Coronary artery (tissue), 2 donors: ENCODE data around the gene CFL1.

Experiments
- DNase-seq: peaks from one replicate; pipeline ENCODE4 v3.0.0-alpha.2; 2017; ENCODE audit warnings: low spot score
- H3K27ac ChIP-seq, 2 donors: fragments of 200-600 bp; sonication (generic); one replicate each; pipeline ENCODE4 v1.5.1; 2016 to 2019
- H3K4me3 ChIP-seq: fragments of 200-600 bp; sonication (generic); 2 replicates; pipeline ENCODE4 v1.5.1; 2016; ENCODE audit warnings: mild to moderate bottlenecking, moderate library complexity
- TF ChIP-seq, protein P1 (sequence below): fragments of 200-600 bp; sonication (generic); IDR thresholded peaks from one replicate; pipeline ENCODE4 v1.5.1; 2019; ENCODE audit warnings: antibody characterized with exemption

Gene CFL1

DNA sequence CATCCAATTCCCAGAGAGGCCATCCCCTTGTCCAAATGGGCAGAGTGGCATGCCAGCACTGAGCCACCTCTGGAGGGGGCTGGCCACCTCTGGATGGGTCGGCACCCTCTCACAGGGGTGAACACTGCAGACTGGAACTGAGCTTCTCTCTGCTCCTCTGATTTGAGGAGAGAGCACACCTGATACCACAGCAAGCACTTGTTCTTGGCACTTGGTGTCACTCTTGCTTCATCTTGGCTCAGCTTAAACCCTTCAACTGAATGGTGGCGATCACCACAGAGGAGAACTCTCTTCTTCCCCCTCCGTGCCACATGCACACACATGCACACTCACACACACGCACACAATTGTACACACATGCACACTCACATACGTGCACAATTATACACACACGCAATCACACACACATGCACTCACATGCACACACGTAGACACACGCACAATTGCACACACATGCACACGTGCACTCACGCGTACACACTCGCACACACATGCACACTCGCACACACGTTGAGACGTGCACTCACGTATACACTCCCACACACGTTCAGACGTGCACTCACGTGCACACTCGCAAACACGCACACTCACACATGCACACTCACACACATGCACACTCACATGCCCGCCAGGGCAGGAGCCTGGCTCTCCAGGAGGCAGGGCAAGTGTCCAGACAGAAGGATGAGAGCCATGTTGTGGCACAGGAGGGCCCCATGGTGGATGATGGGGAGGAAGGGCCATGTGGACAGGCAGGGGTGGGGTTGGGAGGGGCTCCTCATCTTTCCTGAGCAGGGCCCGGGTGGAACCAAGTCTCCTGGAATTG lies 47.7 kb downstream of the CFL1 start:
- no peak overlapping the region for H3K4me3 ChIP-seq
- DNase-seq: no peak
- H3K27ac ChIP-seq: no peak overlapping the region
- TF ChIP-seq, protein P1, sequence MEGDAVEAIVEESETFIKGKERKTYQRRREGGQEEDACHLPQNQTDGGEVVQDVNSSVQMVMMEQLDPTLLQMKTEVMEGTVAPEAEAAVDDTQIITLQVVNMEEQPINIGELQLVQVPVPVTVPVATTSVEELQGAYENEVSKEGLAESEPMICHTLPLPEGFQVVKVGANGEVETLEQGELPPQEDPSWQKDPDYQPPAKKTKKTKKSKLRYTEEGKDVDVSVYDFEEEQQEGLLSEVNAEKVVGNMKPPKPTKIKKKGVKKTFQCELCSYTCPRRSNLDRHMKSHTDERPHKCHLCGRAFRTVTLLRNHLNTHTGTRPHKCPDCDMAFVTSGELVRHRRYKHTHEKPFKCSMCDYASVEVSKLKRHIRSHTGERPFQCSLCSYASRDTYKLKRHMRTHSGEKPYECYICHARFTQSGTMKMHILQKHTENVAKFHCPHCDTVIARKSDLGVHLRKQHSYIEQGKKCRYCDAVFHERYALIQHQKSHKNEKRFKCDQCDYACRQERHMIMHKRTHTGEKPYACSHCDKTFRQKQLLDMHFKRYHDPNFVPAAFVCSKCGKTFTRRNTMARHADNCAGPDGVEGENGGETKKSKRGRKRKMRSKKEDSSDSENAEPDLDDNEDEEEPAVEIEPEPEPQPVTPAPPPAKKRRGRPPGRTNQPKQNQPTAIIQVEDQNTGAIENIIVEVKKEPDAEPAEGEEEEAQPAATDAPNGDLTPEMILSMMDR: no peak

DNA sequence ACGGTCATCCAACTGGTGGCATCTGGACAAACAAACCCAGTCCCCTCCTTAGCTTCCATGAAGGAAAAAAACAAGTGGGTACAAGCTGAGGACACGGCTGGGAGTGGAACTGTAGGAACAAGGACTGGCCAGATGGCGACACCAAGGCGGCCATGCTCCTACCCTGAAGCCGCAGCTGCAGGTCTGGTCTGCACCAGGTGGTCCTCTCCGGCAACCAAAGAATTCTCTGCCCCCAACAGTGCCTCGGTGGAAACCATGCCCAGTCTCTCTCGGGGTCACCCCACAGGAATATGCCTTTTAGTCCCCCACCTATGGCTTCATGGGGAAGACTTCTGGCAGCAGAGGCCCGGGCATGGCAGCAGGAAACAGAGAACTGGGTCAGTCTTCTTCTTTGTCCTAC lies 48.5 kb downstream of the CFL1 start:
- no peak for DNase-seq
- no peak overlapping the region for H3K4me3 ChIP-seq
- no peak overlapping the region for H3K27ac ChIP-seq
- TF ChIP-seq, protein P1: no peak

DNA sequence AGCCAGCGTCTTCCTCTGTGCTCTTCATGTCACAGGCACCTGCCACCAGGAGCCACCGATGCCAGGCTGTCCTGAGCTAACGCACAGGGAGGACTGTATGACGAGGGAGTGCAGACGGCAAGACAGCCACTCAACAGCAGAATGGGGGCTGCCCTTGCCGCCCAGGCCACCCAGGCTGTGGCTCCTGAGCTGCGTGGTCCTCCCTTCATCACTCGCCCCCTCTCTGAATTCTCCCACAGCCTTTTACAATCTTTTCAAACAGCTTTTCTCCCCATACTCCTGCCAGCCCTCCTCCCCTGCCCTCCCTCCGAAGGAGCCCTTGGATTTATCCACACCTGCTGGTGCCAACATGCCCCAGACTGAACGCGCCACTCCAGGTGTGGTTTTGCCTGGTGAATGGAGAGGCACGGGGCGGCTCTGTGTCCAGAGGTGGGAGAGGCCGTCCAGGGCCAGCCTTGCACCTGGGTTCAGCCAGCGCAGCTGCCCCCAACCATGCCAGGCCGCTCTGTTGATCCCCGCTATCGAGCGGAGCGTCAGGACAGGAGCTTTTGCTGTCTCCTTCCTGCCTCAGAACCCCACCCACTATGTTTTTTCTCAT lies 49.1 kb downstream of the CFL1 start:
- DNase-seq: peak; percentile 67
- Histone ChIP-seq H3K4me3 (no peak overlapping the region), H3K27ac (no peak overlapping the region)
- TF ChIP-seq, protein P1: no peak

DNA sequence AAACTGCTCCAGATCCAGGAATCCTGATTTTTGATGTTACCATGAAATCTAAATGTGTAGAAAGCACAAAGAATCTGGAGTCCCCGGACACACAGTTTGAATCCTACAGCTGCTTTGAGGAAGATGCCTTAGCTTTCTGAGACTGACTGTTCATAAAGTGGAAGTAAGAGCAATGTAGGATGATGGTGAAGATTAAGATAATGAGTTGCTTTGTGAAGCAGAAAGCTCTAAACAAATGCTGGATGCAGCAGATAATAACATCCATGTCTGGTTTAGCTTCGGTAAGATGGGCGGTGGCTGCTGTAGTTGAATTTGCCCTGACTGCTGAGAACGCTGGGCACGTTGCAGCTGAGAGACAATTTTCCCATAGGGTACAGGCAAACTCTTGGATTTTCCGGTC lies 51.0 kb downstream of the CFL1 start:
- H3K27ac ChIP-seq: no peak overlapping the region
- TF ChIP-seq, protein P1: no peak
- no peak overlapping the region for H3K4me3 ChIP-seq
- DNase-seq: no peak
